GM12878 (cell line): ENCODE data around the gene B4GALT3. TPM values are rescaled to one million over a fixed set of nuclear protein-coding genes. Genes with fewer than 3 reads are reported as not detected.

Source experiments
- ATAC-seq: fragments of 200-7000 bp; cut with Tn5 transposase; 3 replicates; pipeline ENCODE4 v1.9.1; 2020; ENCODE audit warnings: mild to moderate bottlenecking, moderate library complexity
- BruUV-seq: library from RNA; stranded (reverse); fragments of 400-500 nt; replicated peaks from 2 replicates; lab custom pipeline; 2021; lab: Mats Ljungman, UMichigan
- CTCF ChIA-PET: fragments of 300-600 bp; sonication (Branson Sonifier 250); formaldehyde crosslinking; extraction: SDS; loops from one replicate; lab custom pipeline; 2021; ENCODE audit warnings: inconsistent platforms; lab: Yijun Ruan, JAX
- POLR2A ChIA-PET: fragments of 350-600 bp; formaldehyde crosslinking; extraction: SDS; loops from one replicate; lab custom pipeline; 2021; ENCODE audit warnings: inconsistent platforms; lab: Charles Lee
- RAD21 ChIA-PET: fragments of 300-600 bp; sonication (Branson Sonifier 250); formaldehyde crosslinking; loops from one replicate; lab custom pipeline; 2023; ENCODE audit warnings: antibody characterized with exemption; ENCODE audit not compliant: unreplicated experiment; lab: Charles Lee
- SMC1A ChIA-PET: fragments of 300-600 bp; sonication (Branson Sonifier 250); formaldehyde crosslinking; loops from one replicate; lab custom pipeline; 2023; ENCODE audit not compliant: unreplicated experiment, uncharacterized antibody; lab: Charles Lee
- DNase-seq: peaks from one replicate; pipeline ENCODE4 v3.0.0-alpha.2; 2011; ENCODE audit warnings: low read depth, low spot score
- FAIRE-seq: peaks from 3 replicates; lab custom pipeline; 2011; peaks lifted over from hg19 to GRCh38; lab: Jason Lieb, UNC
- H2AFZ ChIP-seq: 2 replicates; pipeline ENCODE4 v1.6.0; 2011; ENCODE audit warnings: low read depth, low read length, control low read depth; ENCODE audit not compliant: control insufficient read depth
- H3K27ac ChIP-seq: 2 replicates; pipeline ENCODE4 v1.5.1; 2011; ENCODE audit warnings: control low read depth; ENCODE audit not compliant: control insufficient read depth, insufficient read depth
- H3K27me3 ChIP-seq, 2 experiments: replicated peaks in 1 of 2; 2 replicates each; pipeline versions ENCODE4 v1.6.0 to v1.6.1; 2011; ENCODE audit warnings: low read length in 1 of 2; ENCODE audit not compliant: control insufficient read depth in 2 of 2, insufficient read depth in 2 of 2
- H3K36me3 ChIP-seq, 2 experiments: 2 replicates each; pipeline ENCODE4 v1.5.1; 2011; ENCODE audit warnings: low read length in 1 of 2; ENCODE audit not compliant: control insufficient read depth in 2 of 2, insufficient read depth in 2 of 2
- H3K4me1 ChIP-seq: 2 replicates; pipeline ENCODE4 v1.6.1; 2011; ENCODE audit warnings: mild to moderate bottlenecking, low read length, moderate library complexity, mixed read lengths; ENCODE audit not compliant: control insufficient read depth, insufficient read depth
- H3K4me2 ChIP-seq: 2 replicates; pipeline ENCODE4 v1.6.0; 2011; ENCODE audit warnings: control low read depth; ENCODE audit not compliant: control insufficient read depth, insufficient read depth
- H3K4me3 ChIP-seq: fragments of 200-600 bp; sonication (generic); 2 replicates; pipeline ENCODE4 v1.5.1; 2016
- H3K79me2 ChIP-seq: 2 replicates; pipeline ENCODE4 v1.6.0; 2011; ENCODE audit warnings: low read length; ENCODE audit not compliant: control insufficient read depth, insufficient read depth
- H3K9ac ChIP-seq: 2 replicates; pipeline ENCODE4 v1.8.0; 2011; ENCODE audit warnings: low read length, control low read depth, mixed read lengths; ENCODE audit not compliant: control insufficient read depth, insufficient read depth
- H3K9me3 ChIP-seq: replicated peaks from 3 replicates; pipeline ENCODE4 v1.5.1; 2011; ENCODE audit warnings: mild to moderate bottlenecking, low read length; ENCODE audit not compliant: control insufficient read depth, insufficient read depth
- H4K20me1 ChIP-seq: 2 replicates; pipeline ENCODE4 v1.6.0; 2011; ENCODE audit not compliant: control insufficient read depth, insufficient read depth
- ASH2L ChIP-seq: fragments of 300-600, 200-600 bp; sonication (generic); IDR thresholded peaks from 2 replicates; pipeline ENCODE4 v1.6.1; 2017; ENCODE audit warnings: low read depth, mild to moderate bottlenecking, borderline replicate concordance
- CBFB ChIP-seq: IDR thresholded peaks from 2 replicates; pipeline ENCODE4 v1.6.1; 2016; ENCODE audit warnings: antibody characterized with exemption, low read depth
- CBX5 ChIP-seq: sonication (generic); IDR thresholded peaks from 2 replicates; pipeline ENCODE4 v1.6.1; 2016; ENCODE audit warnings: low read depth, moderate library complexity, mild to moderate bottlenecking, inconsistent platforms
- CHD2 ChIP-seq: IDR thresholded peaks from 2 replicates; pipeline ENCODE4 v1.6.1; 2011; ENCODE audit warnings: low read depth, low read length, improper control_type of control experiment, borderline replicate concordance
- EGR1 ChIP-seq, 2 experiments: IDR thresholded peaks; 1 replicate in 1 of 2; 2 replicates in 1 of 2; pipeline ENCODE4 v1.6.1; 2011 to 2012; ENCODE audit warnings: low read depth in 2 of 2, low read length in 2 of 2, borderline replicate concordance in 1 of 2, mild to moderate bottlenecking in 1 of 2, moderate library complexity in 1 of 2
- ESRRA ChIP-seq: IDR thresholded peaks from 2 replicates; pipeline ENCODE4 v1.6.1; 2012; ENCODE audit warnings: mild to moderate bottlenecking, low read length, improper control_type of control experiment
- FOXK2 ChIP-seq: fragments of 450-650 bp; IDR thresholded peaks from 2 replicates; pipeline ENCODE4 v1.6.1; 2017; ENCODE audit warnings: mild to moderate bottlenecking, moderate library complexity
- IKZF2 ChIP-seq, 2 experiments: fragments of 450-650 bp; IDR thresholded peaks; 2 replicates each; pipeline ENCODE4 v1.6.1; 2017; ENCODE audit warnings: mild to moderate bottlenecking in 2 of 2, moderate library complexity in 2 of 2
- KDM1A ChIP-seq: fragments of 200-600 bp; sonication (generic); IDR thresholded peaks from 2 replicates; pipeline ENCODE4 v1.6.1; 2016; ENCODE audit warnings: borderline replicate concordance
- KLF5 ChIP-seq: fragments of 450-650 bp; IDR thresholded peaks from 2 replicates; pipeline ENCODE4 v1.6.1; 2014; ENCODE audit warnings: mild to moderate bottlenecking; ENCODE audit not compliant: partially characterized antibody
- MYC ChIP-seq: IDR thresholded peaks from 2 replicates; pipeline ENCODE4 v1.6.1; 2011; ENCODE audit warnings: mild to moderate bottlenecking, low read length, moderate library complexity, inconsistent platforms; ENCODE audit not compliant: insufficient read depth, insufficient replicate concordance, insufficient read length, severe bottlenecking
- NR2C2 ChIP-seq: IDR thresholded peaks from 2 replicates; pipeline ENCODE4 v1.6.1; 2011; ENCODE audit warnings: borderline replicate concordance, low read depth; ENCODE audit not compliant: control insufficient read depth, insufficient read length
- SRF ChIP-seq, 2 experiments: IDR thresholded peaks; 2 replicates each; pipeline ENCODE4 v1.6.1; 2011; ENCODE audit warnings: low read depth in 2 of 2, low read length in 2 of 2, mild to moderate bottlenecking in 1 of 2, moderate library complexity in 1 of 2
- USF1 ChIP-seq: IDR thresholded peaks from 2 replicates; pipeline ENCODE4 v1.6.1; 2011; ENCODE audit warnings: borderline replicate concordance, low read depth, mild to moderate bottlenecking, moderate library complexity, mixed read lengths, low read length; ENCODE audit not compliant: insufficient read depth; ENCODE audit errors: extremely low read length
- YBX1 ChIP-seq: fragments of 450-650 bp; IDR thresholded peaks from 2 replicates; pipeline ENCODE4 v1.6.1; 2016; ENCODE audit warnings: antibody characterized with exemption
- ZNF207 ChIP-seq: fragments of 450-650 bp; IDR thresholded peaks from 2 replicates; pipeline ENCODE4 v1.6.1; 2014; ENCODE audit warnings: antibody characterized with exemption, mild to moderate bottlenecking, borderline replicate concordance
- WGBS: methylation state at CpG from one replicate; pipeline ENCODE4 v1.1.6; 2016; ENCODE audit warnings: low lambda C conversion rate; ENCODE audit not compliant: insufficient replicate concordance, insufficient coverage; ENCODE audit errors: missing lambda C conversion rate; 5-methylcytosine and 5-hydroxymethylcytosine counted together
- in situ Hi-C: fragments of 300-500 bp; cut with MboI; formaldehyde crosslinking; loops from 9 replicates; pipeline ENCODE4 v1.14.3; 2018; ENCODE audit warnings: mixed read lengths
- intact Hi-C: fragments of 100-400 bp; cut with micrococcal nuclease; formaldehyde crosslinking; loops from one replicate; pipeline ENCODE4 v1.14.2; 2022; ENCODE audit not compliant: unreplicated experiment
- polyA plus RNA-seq, 11 experiments: library from polyadenylated mRNA; depleted of rRNA in 4 of 11; unstranded in 6 of 11; stranded (reverse) in 5 of 11; fragments of >200 nt; fragmentation: Nextera tagmentation in 4 of 11; fragmentation: Illumina TruSeq in 1 of 11; extraction: Ambion mirVana in 4 of 11; extraction: Trizol in 1 of 11; gene quantifications; 1 replicate in 1 of 11; 2 replicates in 10 of 11; pipeline versions ENCODE4 v1.2.1 to v1.2.3, GENCODE V29; 2011 to 2016; ENCODE audit warnings: inconsistent platforms in 2 of 11, missing spikeins in 2 of 11, low read depth in 1 of 11
- total RNA-seq, 4 experiments: library from RNA; depleted of rRNA in 3 of 4; stranded (reverse); fragments of >200 nt in 3 of 4; fragmentation: Illumina TruSeq in 1 of 4; extraction: Trizol in 1 of 4; gene quantifications; 2 replicates each; pipeline versions ENCODE4 v1.2.1 to v1.2.3, GENCODE V29; 2013 to 2021
- TF ChIP-seq, protein P1 (sequence below): fragments of 150-350 bp; IDR thresholded peaks from 2 replicates; pipeline ENCODE4 v1.6.1; 2016; ENCODE audit warnings: low read depth, low read length
- TF ChIP-seq, protein P2 (sequence below): fragments of 450-650 bp; IDR thresholded peaks from 2 replicates; pipeline ENCODE4 v1.6.1; 2014; ENCODE audit warnings: mild to moderate bottlenecking

Gene B4GALT3
- total and polyA plus RNA-seq, 10 of the 15 experiments (the other 5 are each of a cell fraction or from before 2014, with no cell fraction given): 27.1 to 58.9 (median 42.6) TPM

GRCh38 chr1:161216945-161217712 is 39.8 kb upstream of the B4GALT3 start:
- Histone ChIP-seq H3K4me1 (peaks cover 21% of the 10 kb centered on the region), H3K4me2 (peak overlapping the region; percentile 63), H3K27ac (peak overlapping the region; percentile 24), H4K20me1 (no peaks in the 10 kb centered on the region), H3K36me3 (peaks cover 4 to 13% of the 10 kb centered on the region in 2 experiments), H3K9ac (no peak overlapping the region), H3K27me3 (no peaks in the 10 kb centered on the region), H2AFZ (no peak overlapping the region), H3K4me3 (peak overlapping the region; percentile 8; the same call in 1 of the 2 replicates), H3K9me3 (no peaks in the 10 kb centered on the region), H3K79me2 (no peaks in the 10 kb centered on the region)
- ChIA-PET RAD21 (interaction anchor here (0.6 to 3.1 kb wide), 8 partner anchors 8 to 161 kb away, joined by 3 to 18 read pairs (median 4); partner anchors contain the start of gene TOMM40L), CTCF (interaction anchor here (0.7 to 17.1 kb wide), 11 partner anchors 9 to 183 kb away, joined by 3 to 385 read pairs (median 7); partner anchors contain the start of genes ARHGAP30, CFAP126, NDUFS2 and TOMM40L), POLR2A (interaction anchor here (0.7 to 5.7 kb wide), 3 partner anchors 14 to 52 kb away, joined by 3 to 24 read pairs (median 5); partner anchors contain the start of genes NDUFS2 and PPOX), SMC1A (interaction anchor here (0.6 to 3.6 kb wide), 15 partner anchors 9 to 204 kb away, joined by 3 to 33 read pairs (median 5); partner anchors contain the start of genes CFAP126, NDUFS2 and TOMM40L)
- in situ Hi-C loops: no loop called here
- DNase-seq (peak; percentile 92), FAIRE-seq (peak; percentile 96), ATAC-seq (peak; percentile 95)
- WGBS: 40% methylated on average over 7 of the region's 7 CpGs
- intact Hi-C loops: no loop called here
- BruUV-seq: no TSS peak
- TF ChIP-seq CHD2 (no peak), NR2C2 (no peak), CBX5 (no peak), KLF5 (no peak), USF1 (no peak), ESRRA (no peak), MYC (no peak), FOXK2 (no peak), ASH2L (no peak), EGR1 (IDR thresholded peaks at IDR 0.05; ENCODE audit: borderline replicate concordance in 1 of 2, low read depth in 2 of 2, low read length in 2 of 2) (peak in 1 of 2 experiments; percentile 16; a peak in 1 of 3 replicates), CBFB (peak; percentile 78; the same call in 1 of the 2 replicates), YBX1 (no peak), IKZF2 (IDR thresholded peaks at IDR 0.05) (peak; percentile 86 to 91), KDM1A (no peak), ZNF207 (no peak), SRF (IDR thresholded peaks at IDR 0.05; ENCODE audit: low read depth in 2 of 2, low read length in 2 of 2) (no peak)
- TF ChIP-seq, protein P1, sequence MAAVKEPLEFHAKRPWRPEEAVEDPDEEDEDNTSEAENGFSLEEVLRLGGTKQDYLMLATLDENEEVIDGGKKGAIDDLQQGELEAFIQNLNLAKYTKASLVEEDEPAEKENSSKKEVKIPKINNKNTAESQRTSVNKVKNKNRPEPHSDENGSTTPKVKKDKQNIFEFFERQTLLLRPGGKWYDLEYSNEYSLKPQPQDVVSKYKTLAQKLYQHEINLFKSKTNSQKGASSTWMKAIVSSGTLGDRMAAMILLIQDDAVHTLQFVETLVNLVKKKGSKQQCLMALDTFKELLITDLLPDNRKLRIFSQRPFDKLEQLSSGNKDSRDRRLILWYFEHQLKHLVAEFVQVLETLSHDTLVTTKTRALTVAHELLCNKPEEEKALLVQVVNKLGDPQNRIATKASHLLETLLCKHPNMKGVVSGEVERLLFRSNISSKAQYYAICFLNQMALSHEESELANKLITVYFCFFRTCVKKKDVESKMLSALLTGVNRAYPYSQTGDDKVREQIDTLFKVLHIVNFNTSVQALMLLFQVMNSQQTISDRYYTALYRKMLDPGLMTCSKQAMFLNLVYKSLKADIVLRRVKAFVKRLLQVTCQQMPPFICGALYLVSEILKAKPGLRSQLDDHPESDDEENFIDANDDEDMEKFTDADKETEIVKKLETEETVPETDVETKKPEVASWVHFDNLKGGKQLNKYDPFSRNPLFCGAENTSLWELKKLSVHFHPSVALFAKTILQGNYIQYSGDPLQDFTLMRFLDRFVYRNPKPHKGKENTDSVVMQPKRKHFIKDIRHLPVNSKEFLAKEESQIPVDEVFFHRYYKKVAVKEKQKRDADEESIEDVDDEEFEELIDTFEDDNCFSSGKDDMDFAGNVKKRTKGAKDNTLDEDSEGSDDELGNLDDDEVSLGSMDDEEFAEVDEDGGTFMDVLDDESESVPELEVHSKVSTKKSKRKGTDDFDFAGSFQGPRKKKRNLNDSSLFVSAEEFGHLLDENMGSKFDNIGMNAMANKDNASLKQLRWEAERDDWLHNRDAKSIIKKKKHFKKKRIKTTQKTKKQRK: no peak
- TF ChIP-seq, protein P2, sequence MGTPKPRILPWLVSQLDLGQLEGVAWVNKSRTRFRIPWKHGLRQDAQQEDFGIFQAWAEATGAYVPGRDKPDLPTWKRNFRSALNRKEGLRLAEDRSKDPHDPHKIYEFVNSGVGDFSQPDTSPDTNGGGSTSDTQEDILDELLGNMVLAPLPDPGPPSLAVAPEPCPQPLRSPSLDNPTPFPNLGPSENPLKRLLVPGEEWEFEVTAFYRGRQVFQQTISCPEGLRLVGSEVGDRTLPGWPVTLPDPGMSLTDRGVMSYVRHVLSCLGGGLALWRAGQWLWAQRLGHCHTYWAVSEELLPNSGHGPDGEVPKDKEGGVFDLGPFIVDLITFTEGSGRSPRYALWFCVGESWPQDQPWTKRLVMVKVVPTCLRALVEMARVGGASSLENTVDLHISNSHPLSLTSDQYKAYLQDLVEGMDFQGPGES: no peak
